Endothelial cell of umbilical vein (primary cell): ENCODE measurements around the gene TAS1R3. TPM values are rescaled to one million over a fixed set of nuclear protein-coding genes. Genes with fewer than 3 reads are reported as not detected.

Source experiments
- BruUV-seq: library from RNA; stranded (reverse); fragments of 400-500 nt; replicated peaks from 2 replicates; lab custom pipeline; 2021; lab: Mats Ljungman, UMichigan
- CTCF ChIA-PET: fragments of 300-600, 350-600 bp; sonication (Branson Sonifier 250); formaldehyde crosslinking; loops from one replicate; lab custom pipeline; 2021; ENCODE audit warnings: antibody characterized with exemption, inconsistent platforms; lab: Charles Lee
- POLR2A ChIA-PET: fragments of 300-600, 350-600 bp; sonication (Branson Sonifier 250); formaldehyde crosslinking; loops from one replicate; lab custom pipeline; 2021; ENCODE audit warnings: antibody characterized with exemption, inconsistent platforms; lab: Charles Lee
- DNase-seq: peaks from one replicate; pipeline ENCODE4 v3.0.0-alpha.2; 2011; ENCODE audit warnings: low read depth, low spot score
- FAIRE-seq: peaks from 2 replicates; lab custom pipeline; 2011; peaks lifted over from hg19 to GRCh38; lab: Jason Lieb, UNC
- H2AFZ ChIP-seq: 2 replicates; pipeline ENCODE4 v1.6.0; 2012; ENCODE audit warnings: low read depth, low read length, control low read depth, inconsistent platforms
- H3K27ac ChIP-seq: 2 replicates; pipeline ENCODE4 v1.5.1; 2011; ENCODE audit warnings: low read depth, mild to moderate bottlenecking, control low read depth, low read length, moderate library complexity; ENCODE audit not compliant: insufficient read depth
- H3K27me3 ChIP-seq, 2 experiments: 2 replicates each; pipeline versions ENCODE4 v1.6.0 to v1.6.1; 2011; ENCODE audit warnings: low read length in 2 of 2, mixed read lengths in 1 of 2; ENCODE audit not compliant: control insufficient read depth in 2 of 2, insufficient read depth in 2 of 2
- H3K36me3 ChIP-seq, 2 experiments: 2 replicates in 1 of 2; 3 replicates in 1 of 2; pipeline ENCODE4 v1.5.1; 2011; ENCODE audit warnings: low read length in 2 of 2, mild to moderate bottlenecking in 1 of 2, moderate library complexity in 1 of 2; ENCODE audit not compliant: control insufficient read depth in 2 of 2, insufficient read depth in 2 of 2; ENCODE audit errors: extremely low read depth in 1 of 2
- H3K4me1 ChIP-seq: 3 replicates; pipeline ENCODE4 v1.5.1; 2011; ENCODE audit warnings: mild to moderate bottlenecking, low read length; ENCODE audit not compliant: control insufficient read depth, insufficient read depth; ENCODE audit errors: extremely low read depth
- H3K4me2 ChIP-seq: 2 replicates; pipeline ENCODE4 v1.6.1; 2011; ENCODE audit warnings: low read length, control low read depth, mixed read lengths; ENCODE audit not compliant: insufficient read depth
- H3K4me3 ChIP-seq, 3 experiments: fragments of 200-600 bp in 1 of 3; sonication (generic), shearing (Covaris generic) in 1 of 3; replicated peaks in 1 of 3; 2 replicates each; pipeline ENCODE4 v1.5.1; 2011 to 2016; ENCODE audit warnings: control low read depth in 3 of 3, low read length in 3 of 3, mild to moderate bottlenecking in 2 of 3, inconsistent platforms in 1 of 3, low read depth in 1 of 3, moderate library complexity in 1 of 3; ENCODE audit not compliant: insufficient read depth in 1 of 3
- H3K79me2 ChIP-seq: 2 replicates; pipeline ENCODE4 v1.6.0; 2012; ENCODE audit warnings: low read length, inconsistent platforms; ENCODE audit not compliant: control insufficient read depth, insufficient read depth
- H3K9ac ChIP-seq: replicated peaks from 2 replicates; pipeline ENCODE3; 2011; ENCODE audit warnings: low read length, control low read depth; ENCODE audit not compliant: insufficient read depth; ENCODE audit errors: extremely low read depth
- H3K9me1 ChIP-seq: replicated peaks from 3 replicates; pipeline ENCODE4 v1.6.0; 2011; ENCODE audit warnings: mild to moderate bottlenecking, low read length; ENCODE audit not compliant: control insufficient read depth, insufficient read depth; ENCODE audit errors: extremely low read depth
- H3K9me3 ChIP-seq: replicated peaks from 2 replicates; pipeline ENCODE4 v1.5.1; 2012; ENCODE audit warnings: low read length, inconsistent platforms; ENCODE audit not compliant: control insufficient read depth, insufficient read depth
- H4K20me1 ChIP-seq: replicated peaks from 2 replicates; pipeline ENCODE3; 2011; ENCODE audit warnings: mild to moderate bottlenecking, low read length; ENCODE audit not compliant: control insufficient read depth, insufficient read depth; ENCODE audit errors: extremely low read depth
- FOS ChIP-seq: IDR thresholded peaks from 2 replicates; pipeline ENCODE4 v1.6.1; 2011; ENCODE audit warnings: mild to moderate bottlenecking, low read length, moderate library complexity, borderline replicate concordance; ENCODE audit not compliant: insufficient read depth
- GATA2 ChIP-seq: IDR thresholded peaks from 2 replicates; pipeline ENCODE4 v1.7.0; 2011; ENCODE audit warnings: low read depth, mild to moderate bottlenecking, moderate library complexity, mixed read lengths, low read length; ENCODE audit not compliant: insufficient read length, insufficient read depth
- POLR2A ChIP-seq: IDR thresholded peaks from 2 replicates; pipeline ENCODE4 v1.6.1; 2012; ENCODE audit warnings: low read depth, mild to moderate bottlenecking, control low read depth, low read length
- dilution Hi-C: fragments of 300-500 bp; cut with MboI; formaldehyde crosslinking; loops from one replicate; pipeline ENCODE4 v1.15.0; 2019; ENCODE audit warnings: low sequenced_read_pairs; ENCODE audit not compliant: extremely low pct_ligation_motif_present
- intact Hi-C: fragments of 100-400 bp; cut with micrococcal nuclease; formaldehyde crosslinking; loops from one replicate; pipeline ENCODE4 v1.10.0; 2022
- polyA plus RNA-seq, 4 experiments: library from polyadenylated mRNA; depleted of rRNA in 3 of 4; stranded (reverse) in 3 of 4; unstranded in 1 of 4; fragments of >200 nt; gene quantifications; 2 replicates each; pipeline versions ENCODE4 v1.2.1 to v1.2.3, GENCODE V29; 2011 to 2012; ENCODE audit warnings: missing spikeins in 1 of 4
- total RNA-seq: library from RNA; stranded (reverse); gene quantifications from 2 replicates; pipeline ENCODE4 v1.2.3, GENCODE V29; 2021
- TF ChIP-seq, protein P1 (sequence below), 2 donors: IDR thresholded peaks; 1 replicate in 1 of 2; 2 replicates in 1 of 2; pipeline ENCODE4 v1.5.1; 2011; ENCODE audit warnings: low read length in 2 of 2, mild to moderate bottlenecking in 2 of 2, moderate library complexity in 2 of 2, control low read depth in 1 of 2, inconsistent platforms in 1 of 2, low read depth in 1 of 2; ENCODE audit not compliant: insufficient read depth in 1 of 2; ENCODE audit errors: extremely low read depth in 1 of 2

TAS1R3 gene
- total and polyA plus RNA-seq, 2 donors (not counting 3 experiments of a cell fraction or from before 2014, with no cell fraction given) = 0.26 to 0.38 TPM

DNA sequence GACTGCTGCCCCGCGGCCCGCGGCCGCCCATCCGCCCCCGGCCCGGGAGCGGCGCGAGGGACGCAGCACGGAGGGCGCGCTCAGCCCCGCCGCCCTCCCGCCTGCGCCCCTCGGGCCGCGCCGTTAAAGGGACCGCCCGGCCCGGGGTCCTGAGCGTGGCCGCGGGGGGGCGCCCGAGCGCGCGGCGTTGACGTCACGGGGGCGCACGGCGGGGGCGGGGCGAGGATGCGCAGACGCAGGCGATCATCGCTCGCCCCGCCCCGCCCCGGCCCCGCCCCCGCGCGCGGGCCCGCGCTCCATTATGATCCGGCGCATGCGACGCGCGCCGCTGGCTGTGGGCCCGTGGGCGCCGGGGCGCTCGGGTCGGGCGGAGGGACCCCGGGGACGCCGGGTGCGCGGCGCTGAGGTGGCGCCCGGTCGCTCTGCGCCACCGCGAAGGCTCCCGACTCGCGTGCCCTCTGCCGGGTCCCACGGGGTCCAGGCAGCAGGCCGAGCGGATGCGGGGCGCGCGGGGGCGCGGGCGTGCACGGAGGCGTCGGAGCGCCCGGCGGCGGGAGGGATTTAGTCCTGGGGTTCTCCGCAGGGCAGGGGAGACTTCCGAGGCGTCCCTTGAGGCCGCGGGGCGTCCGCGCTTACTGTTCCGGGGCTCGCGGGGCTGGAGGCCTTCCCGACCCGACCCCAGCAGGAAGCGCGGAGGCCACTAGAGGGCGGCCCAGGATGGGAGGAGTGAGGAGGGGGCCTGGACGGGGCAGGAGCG lies 18.4 kb downstream of the TAS1R3 start, which contains the start of gene DVL1:
Gene DVL1, minus strand, starts transcription at position 163 of the 757 bp plus-strand sequence. CDS start 353 bp downstream, outside the sequence.
- peaks cover 7 to 16% of the 10 kb centered on the region in 2 experiments for H3K27me3 ChIP-seq
- no peaks in the 10 kb centered on the region for H3K9me3 ChIP-seq
- POLR2A ChIA-PET = no interaction called here
- H2AFZ ChIP-seq = peak within 1 kb of the TSS; percentile 96
- no TSS peak for BruUV-seq
- peak within 1 kb of the TSS; percentile 85 for H3K9ac ChIP-seq
- dilution Hi-C loops (no loop called here), intact Hi-C loops (loop anchor here (1.0 kb wide), 2 partner anchors 26 to 40 kb away; partner anchors contain the start of gene AURKAIP1)
- H4K20me1 ChIP-seq = no peaks in the 10 kb centered on the region
- DNase-seq (peak; percentile 35), FAIRE-seq (no peak)
- CTCF ChIA-PET = interaction anchor here (1.1 kb wide), 1 partner anchor 22 kb away, joined by 3 read pairs; no protein-coding TSS in a partner anchor
- TF ChIP-seq FOS (no peak), GATA2 (no peak), POLR2A (peak; percentile 67)
- TF ChIP-seq, protein P1, sequence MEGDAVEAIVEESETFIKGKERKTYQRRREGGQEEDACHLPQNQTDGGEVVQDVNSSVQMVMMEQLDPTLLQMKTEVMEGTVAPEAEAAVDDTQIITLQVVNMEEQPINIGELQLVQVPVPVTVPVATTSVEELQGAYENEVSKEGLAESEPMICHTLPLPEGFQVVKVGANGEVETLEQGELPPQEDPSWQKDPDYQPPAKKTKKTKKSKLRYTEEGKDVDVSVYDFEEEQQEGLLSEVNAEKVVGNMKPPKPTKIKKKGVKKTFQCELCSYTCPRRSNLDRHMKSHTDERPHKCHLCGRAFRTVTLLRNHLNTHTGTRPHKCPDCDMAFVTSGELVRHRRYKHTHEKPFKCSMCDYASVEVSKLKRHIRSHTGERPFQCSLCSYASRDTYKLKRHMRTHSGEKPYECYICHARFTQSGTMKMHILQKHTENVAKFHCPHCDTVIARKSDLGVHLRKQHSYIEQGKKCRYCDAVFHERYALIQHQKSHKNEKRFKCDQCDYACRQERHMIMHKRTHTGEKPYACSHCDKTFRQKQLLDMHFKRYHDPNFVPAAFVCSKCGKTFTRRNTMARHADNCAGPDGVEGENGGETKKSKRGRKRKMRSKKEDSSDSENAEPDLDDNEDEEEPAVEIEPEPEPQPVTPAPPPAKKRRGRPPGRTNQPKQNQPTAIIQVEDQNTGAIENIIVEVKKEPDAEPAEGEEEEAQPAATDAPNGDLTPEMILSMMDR (IDR thresholded peaks at IDR 0.05; ENCODE audit: extremely low read depth in 1 of 2, insufficient read depth in 1 of 2, low read depth in 1 of 2, low read length in 2 of 2) = peak; percentile 22 to 53
- H3K36me3 ChIP-seq = no peaks in the 10 kb centered on the region
- H3K27ac ChIP-seq = peak within 1 kb of the TSS; percentile 53
- H3K79me2 ChIP-seq = peaks cover 33% of the 10 kb centered on the region
- H3K4me3 ChIP-seq = peak within 1 kb of the TSS; percentile 61 to 86 (median 79)
- H3K4me2 ChIP-seq = peak within 1 kb of the TSS; percentile 78
- no peaks in the 10 kb centered on the region for H3K9me1 ChIP-seq
- peaks cover 10% of the 10 kb centered on the region for H3K4me1 ChIP-seq
